GM18511 (cell line): ENCODE data around the gene PCDHA1.
A peak's percentile ranks its signal among the peaks of the same experiment; 100 is the strongest.

Experiments
- ATAC-seq: cut with Tn5 transposase; IDR thresholded peaks from one replicate; pipeline ENCODE4 v1.9.1; 2021; ENCODE audit warnings: mild to moderate bottlenecking, moderate library complexity; ENCODE audit not compliant: unreplicated experiment

Gene PCDHA1

DNA sequence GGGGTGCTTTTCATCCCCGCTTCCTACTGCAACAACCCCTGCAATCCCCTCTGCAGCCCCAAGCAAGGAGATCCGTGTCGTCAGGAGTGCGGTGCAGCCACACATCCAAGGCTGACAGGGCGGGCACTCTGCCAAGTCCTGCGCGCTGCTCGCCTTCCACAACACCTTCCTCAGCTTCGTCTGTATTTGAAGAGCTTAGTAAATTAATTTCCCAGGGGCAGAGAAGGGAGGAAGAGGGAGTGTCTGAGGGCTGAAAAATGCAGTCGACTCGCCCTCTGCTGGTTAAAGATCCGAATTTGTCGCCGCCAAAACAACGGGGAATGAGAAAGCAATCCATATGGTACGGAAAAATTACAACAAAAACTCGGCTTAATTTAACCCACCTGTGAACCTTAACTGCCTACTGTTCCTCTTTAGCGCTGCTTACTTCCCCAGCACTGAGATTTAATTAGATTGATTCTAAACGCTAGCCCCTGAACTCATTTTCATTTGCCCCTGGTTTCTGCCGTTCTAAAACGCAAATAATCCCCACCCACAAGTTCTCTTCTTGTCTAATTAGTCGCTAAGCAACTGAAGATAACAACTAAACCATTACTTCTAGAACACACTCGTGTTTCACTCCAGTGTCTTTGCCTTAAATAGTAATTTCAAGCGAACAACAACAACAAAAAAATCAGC lies 254.3 kb downstream of the PCDHA1 start:
- ATAC-seq = no peak

DNA sequence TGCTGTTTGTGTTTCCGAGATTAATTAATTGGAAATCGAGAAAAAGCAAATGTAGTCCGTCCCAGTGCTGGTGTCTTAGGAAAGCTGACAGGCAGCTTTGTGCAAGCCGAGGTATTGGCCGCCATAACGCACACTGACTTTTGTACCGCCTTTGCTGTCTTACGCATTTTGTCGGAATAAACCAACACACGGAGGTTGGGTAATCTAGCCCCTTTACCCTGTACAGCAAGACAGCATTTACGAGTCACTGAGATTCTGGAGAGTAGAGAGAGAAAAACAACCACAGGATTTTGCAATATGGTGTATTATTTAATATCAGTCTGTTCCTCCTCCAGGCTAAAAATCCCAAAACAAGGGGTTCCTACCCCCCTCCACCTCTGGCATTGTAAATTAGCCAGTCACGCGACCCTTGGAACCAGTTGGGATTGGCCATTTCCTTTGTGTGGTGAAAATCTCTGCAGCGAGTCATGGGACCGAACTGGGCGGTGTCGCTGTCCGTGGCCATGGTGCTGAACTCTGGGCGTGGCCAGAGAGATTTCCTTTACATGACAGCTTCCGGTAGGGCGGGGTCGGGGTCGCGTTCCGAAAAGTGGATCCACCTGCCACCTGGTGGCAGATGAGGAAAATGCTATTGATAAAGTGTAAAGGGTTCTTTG lies 255.0 kb downstream of the PCDHA1 start:
- peak; percentile 81 for ATAC-seq

DNA sequence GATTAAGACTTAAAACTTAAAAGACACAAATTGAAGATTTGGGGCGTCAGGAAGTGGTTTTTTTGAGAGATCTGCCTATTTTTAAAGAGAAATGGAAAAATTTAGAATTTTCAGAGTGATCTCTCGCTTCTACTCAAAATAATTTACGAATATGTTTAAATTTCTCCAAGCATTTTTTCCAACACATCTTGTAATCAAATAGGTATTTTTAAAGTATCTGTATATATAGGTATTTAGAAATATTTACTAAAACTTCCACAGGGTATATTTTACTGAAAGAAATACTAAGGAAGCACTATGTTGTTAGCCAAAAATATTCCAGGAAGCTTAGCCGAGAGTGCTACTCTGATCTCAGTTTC lies 255.5 kb downstream of the PCDHA1 start:
- ATAC-seq = no peak

DNA sequence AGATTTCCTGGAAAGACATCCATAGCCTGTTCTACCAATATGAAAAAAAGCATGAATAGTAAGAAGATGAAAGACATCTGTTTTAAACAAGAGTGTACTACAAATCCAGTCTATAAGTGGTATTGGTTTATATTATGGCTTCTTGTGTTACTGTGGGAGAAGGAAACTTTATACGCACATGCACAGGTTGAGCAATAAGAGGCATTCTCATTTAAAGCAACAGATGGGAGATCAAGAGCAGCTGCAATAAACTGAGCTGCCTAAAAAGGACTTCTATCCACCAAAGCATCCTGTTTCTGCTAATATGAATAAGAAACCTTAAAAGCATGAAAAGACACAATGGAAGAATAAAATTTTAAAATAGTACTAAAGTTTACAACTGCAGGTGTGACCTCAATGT lies 256.6 kb downstream of the PCDHA1 start:
- no peak for ATAC-seq

DNA sequence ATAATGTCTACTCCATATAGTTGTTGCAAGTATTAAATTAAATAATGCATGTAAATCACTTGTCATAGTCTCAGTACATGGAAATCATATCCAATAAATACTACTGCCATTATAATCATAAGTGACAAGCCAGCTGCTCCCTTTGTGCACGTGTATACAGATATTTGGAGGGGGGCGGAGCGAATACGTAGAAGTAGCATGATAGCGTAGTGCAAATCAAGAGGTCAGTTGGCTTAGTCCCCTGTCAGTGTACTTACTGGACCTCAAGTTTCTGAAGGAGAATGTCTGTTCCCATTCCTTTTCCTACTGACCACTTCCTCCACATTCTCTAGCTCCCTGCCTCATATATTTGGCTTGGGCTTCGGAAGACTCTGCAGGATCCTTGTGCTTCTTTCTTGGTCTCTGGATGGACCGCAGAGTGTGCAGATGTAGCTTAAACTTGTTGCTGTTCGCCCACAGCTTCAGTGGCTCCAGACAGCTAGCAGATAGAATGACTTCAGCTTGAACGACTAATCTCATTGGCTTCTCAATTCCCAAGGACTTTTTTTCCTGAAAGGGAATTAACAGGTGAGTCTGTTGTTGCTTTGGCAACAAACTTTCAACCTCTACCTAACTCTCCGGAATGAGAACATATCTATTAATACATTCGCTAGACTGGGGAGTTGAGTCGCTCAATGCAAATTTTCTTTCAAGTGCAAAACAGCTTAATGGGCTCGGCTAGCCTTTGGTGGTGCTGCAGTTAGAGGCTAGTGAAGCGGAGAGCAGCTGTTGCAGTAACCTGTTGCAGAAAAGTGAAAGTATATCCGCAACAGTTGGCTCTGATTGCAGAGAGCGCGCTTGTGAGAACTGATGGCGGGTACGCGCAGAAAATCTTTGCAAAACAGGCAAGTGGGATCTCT lies 264.9 kb downstream of the PCDHA1 start, which contains the start of gene PCDHB1:
TSS of gene PCDHB1 (plus strand) at position 753 of the 899 bp plus-strand sequence. CDS start at position 850, 97 bp downstream.
- no peak for ATAC-seq

DNA sequence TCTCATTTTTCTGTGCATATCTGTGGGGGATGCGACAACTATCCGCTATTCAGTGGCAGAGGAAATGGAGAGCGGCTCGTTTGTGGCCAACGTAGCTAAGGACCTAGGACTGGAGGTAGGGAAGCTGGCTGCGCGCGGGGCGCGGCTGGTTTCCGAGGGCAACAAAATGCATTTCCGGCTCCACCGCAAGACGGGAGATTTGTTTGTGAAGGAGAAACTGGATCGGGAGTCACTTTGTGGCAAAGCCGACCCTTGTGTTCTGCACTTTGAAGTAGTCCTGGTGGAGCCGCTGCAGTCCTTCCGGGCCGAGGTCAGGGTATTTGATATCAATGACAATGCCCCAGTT lies 265.6 kb downstream of the PCDHA1 start:
- ATAC-seq = no peak
